Upper lobe of right lung (tissue), 1 donor: Measurements from ENCODE around the gene NUSAP1. TPM values are rescaled to one million over a fixed set of nuclear protein-coding genes. Genes with fewer than 3 reads are reported as not detected.
"Not testable (repeated sequence)": the region's sequence is repeated elsewhere in the genome, so short reads cannot be mapped to it uniquely, and the experiment has no call there.

Source experiments
- ATAC-seq: fragments of 200-7000 bp; cut with Tn5 transposase; one replicate; pipeline ENCODE4 v1.9.1; 2020; ENCODE audit warnings: mild to moderate bottlenecking, moderate library complexity
- DNase-seq: peaks from one replicate; pipeline ENCODE4 v3.0.0-alpha.2; 2020
- H3K27ac ChIP-seq: fragments of 200-600 bp; one replicate; pipeline ENCODE4 v1.8.0; 2022
- H3K27me3 ChIP-seq: fragments of 200-600 bp; one replicate; pipeline ENCODE4 v1.8.0; 2022; ENCODE audit warnings: mild to moderate bottlenecking
- H3K36me3 ChIP-seq: fragments of 200-600 bp; one replicate; pipeline ENCODE4 v1.8.0; 2022
- H3K4me1 ChIP-seq: fragments of 200-600 bp; one replicate; pipeline ENCODE4 v1.8.0; 2022
- H3K4me3 ChIP-seq: fragments of 200-600 bp; one replicate; pipeline ENCODE4 v1.8.0; 2022; ENCODE audit warnings: mild to moderate bottlenecking
- H3K9me3 ChIP-seq: fragments of 200-600 bp; one replicate; pipeline ENCODE4 v1.8.0; 2022
- CTCF ChIP-seq: fragments of 200-600 bp; IDR thresholded peaks from one replicate; pipeline ENCODE4 v1.8.0; 2022; ENCODE audit warnings: antibody characterized with exemption
- intact Hi-C: fragments of 100-400 bp; cut with DNase I; formaldehyde crosslinking; loops from one replicate; pipeline ENCODE4 v1.11.0; 2022
- total RNA-seq: library from RNA; stranded (reverse); fragmentation: NEBNext Ultra II Directional; extraction: Animal tissue kit (Norgen Biotek cat#: 25700); gene quantifications from one replicate; pipeline ENCODE4 v1.2.1, GENCODE V29; 2021
- donor health status: DM: no; HTN: yes; CAD: no; lungs with severe emphysema.

Gene NUSAP1
- total RNA-seq, 1 donor from 2014 or later = 6.7 TPM

- intact Hi-C loops = no loop called here
- no peak for TF ChIP-seq CTCF
- ATAC-seq (no peak), DNase-seq (no peak)
- Histone ChIP-seq H3K27me3 (no peaks in the 10 kb centered on the region), H3K36me3 (peaks cover 54% of the 10 kb centered on the region), H3K9me3 (no peaks in the 10 kb centered on the region), H3K4me1 (peaks cover 34% of the 10 kb centered on the region), H3K4me3 (no peak overlapping the region), H3K27ac (no peak overlapping the region)
These were observed 45.9 kb upstream of the NUSAP1 start for GRCh38 chr15:41286665-41287333.

- H3K4me1 ChIP-seq = peaks cover 30% of the 10 kb centered on the region
- DNase-seq = no peak
- no peak overlapping the region for H3K27ac ChIP-seq
- intact Hi-C loops = no loop called here
- no peaks in the 10 kb centered on the region for H3K9me3 ChIP-seq
- H3K4me3 ChIP-seq = no peak overlapping the region
- no peak for ATAC-seq
- no peak for TF ChIP-seq CTCF
- H3K36me3 ChIP-seq = peaks cover 70% of the 10 kb centered on the region
- H3K27me3 ChIP-seq = no peaks in the 10 kb centered on the region
These were observed 44.2 kb upstream of the NUSAP1 start for GRCh38 chr15:41288464-41288863.

- Histone ChIP-seq H3K4me1 (peaks cover 30% of the 10 kb centered on the region), H3K27ac (no peak overlapping the region), H3K4me3 (no peak overlapping the region), H3K9me3 (no peaks in the 10 kb centered on the region), H3K27me3 (no peaks in the 10 kb centered on the region), H3K36me3 (peaks cover 81% of the 10 kb centered on the region)
- TF ChIP-seq CTCF = no peak
- no peak for ATAC-seq
- no peak for DNase-seq
- intact Hi-C loops = no loop called here
These were observed 42.7 kb upstream of the NUSAP1 start for GRCh38 chr15:41289953-41290352.

- H3K27ac ChIP-seq = no peak overlapping the region
- TF ChIP-seq CTCF = no peak
- H3K36me3 ChIP-seq = peaks cover 74% of the 10 kb centered on the region
- H3K9me3 ChIP-seq = no peaks in the 10 kb centered on the region
- intact Hi-C loops = no loop called here
- ATAC-seq (peak; percentile 89), DNase-seq (peak; percentile 67)
- H3K4me1 ChIP-seq = peaks cover 20% of the 10 kb centered on the region
- H3K27me3 ChIP-seq = no peaks in the 10 kb centered on the region
- H3K4me3 ChIP-seq = no peak overlapping the region
These were observed 41.5 kb upstream of the NUSAP1 start for GRCh38 chr15:41291065-41291631.

GRCh38 chr15:41292521-41292920 is 40.2 kb upstream of the NUSAP1 start:
- Histone ChIP-seq H3K4me3 (no peak overlapping the region), H3K27me3 (no peaks in the 10 kb centered on the region), H3K27ac (no peak overlapping the region), H3K36me3 (peaks cover 70% of the 10 kb centered on the region), H3K4me1 (peaks cover 8% of the 10 kb centered on the region), H3K9me3 (no peaks in the 10 kb centered on the region)
- ATAC-seq (no peak), DNase-seq (no peak)
- intact Hi-C loops = no loop called here
- TF ChIP-seq CTCF = no peak

GRCh38 chr15:41301139-41301538 is 31.5 kb upstream of the NUSAP1 start:
- H3K4me3 ChIP-seq, H3K4me1 ChIP-seq, DNase-seq, ATAC-seq, intact Hi-C loops, H3K9me3 ChIP-seq, H3K27ac ChIP-seq, H3K27me3 ChIP-seq: not testable (repeated sequence)
- H3K36me3 ChIP-seq = peaks cover 38% of the 10 kb centered on the region
